PC-3 (cell line): ENCODE measurements around the gene DUSP12. TPM values are rescaled to one million over a fixed set of nuclear protein-coding genes. Genes with fewer than 3 reads are reported as not detected.

Experiments
- total RNA-seq: library from RNA; depleted of rRNA; stranded (reverse); fragments of >200 nt; gene quantifications from 2 replicates; pipeline ENCODE4 v1.2.3, GENCODE V29; 2014; rRNA removed

The DUSP12 gene
- total RNA-seq, 1 experiment from 2014 or later = 82.2 TPM

Other genes with a start within 250 kb of the DUSP12 start
- 0.73 and 0.98 TPM in 2 replicates for gene FCGR2A, start 244.3 kb upstream of the DUSP12 start, total RNA-seq
- gene HSPA6, start 225.2 kb upstream of the DUSP12 start, total RNA-seq = 3.8 and 4.3 TPM in 2 replicates
- not detected in 2 replicates for gene FCGR3A, start 200.0 kb upstream of the DUSP12 start, total RNA-seq
- not detected in 2 replicates for gene FCGR3B, start 118.6 kb upstream of the DUSP12 start, total RNA-seq
- not detected in 2 replicates for gene FCGR2B, start 86.6 kb upstream of the DUSP12 start, total RNA-seq
- gene FCRLA, start 42.6 kb upstream of the DUSP12 start, total RNA-seq = not detected in 2 replicates
- 10.2 and 12.7 TPM in 2 replicates for gene FCRLB, start 28.2 kb upstream of the DUSP12 start, total RNA-seq
- gene ATF6, start 16.5 kb downstream of the DUSP12 start, total RNA-seq = 19.2 and 19.7 TPM in 2 replicates